Fibroblast of skin of left biceps (primary cell): ENCODE results near the gene HDHD2.
A peak's percentile ranks its signal among the peaks of the same experiment; 100 is the strongest.

Source experiments
- DNase-seq, 2 experiments: peaks; one replicate each; pipeline ENCODE4 v3.0.0-alpha.2; 2013; ENCODE audit warnings: low read depth in 2 of 2

HDHD2 gene

GRCh38 chr18:47146206-47146605, 4.1 kb downstream of the HDHD2 start:
- no peak for DNase-seq

- no peak for DNase-seq
These were observed 6.3 kb downstream of the HDHD2 start for GRCh38 chr18:47143899-47144485.

- DNase-seq: no peak
These were observed 7.1 kb downstream of the HDHD2 start for GRCh38 chr18:47143153-47143552.

GRCh38 chr18:47141289-47141688, 9.0 kb downstream of the HDHD2 start:
- no peak for DNase-seq

- DNase-seq: no peak
These were observed 29.2 kb downstream of the HDHD2 start for GRCh38 chr18:47121146-47121545.

- no peak for DNase-seq
These were observed 29.9 kb downstream of the HDHD2 start for GRCh38 chr18:47120428-47120827.

GRCh38 chr18:47118981-47119380, 31.3 kb downstream of the HDHD2 start:
- DNase-seq: no peak

GRCh38 chr18:47115205-47115604, 35.1 kb downstream of the HDHD2 start:
- no peak for DNase-seq

GRCh38 chr18:47113796-47114540, 36.3 kb downstream of the HDHD2 start:
- peak in 1 of 2 experiments; percentile 13 for DNase-seq

- no peak for DNase-seq
These were observed 39.6 kb downstream of the HDHD2 start for GRCh38 chr18:47110492-47111274.

GRCh38 chr18:47109720-47110119, 40.6 kb downstream of the HDHD2 start:
- DNase-seq: no peak

GRCh38 chr18:47108998-47109405, 41.3 kb downstream of the HDHD2 start:
- DNase-seq: no peak

GRCh38 chr18:47108373-47108772, 41.9 kb downstream of the HDHD2 start:
- no peak for DNase-seq

GRCh38 chr18:47100212-47100831, 50.0 kb downstream of the HDHD2 start:
- DNase-seq: peak in 1 of 2 experiments; percentile 9

- no peak for DNase-seq
These were observed 54.5 kb downstream of the HDHD2 start for GRCh38 chr18:47095810-47096209.

- no peak for DNase-seq
These were observed 62.6 kb downstream of the HDHD2 start for GRCh38 chr18:47087676-47088075.

GRCh38 chr18:47081578-47081977, 68.7 kb downstream of the HDHD2 start:
- no peak for DNase-seq

- no peak for DNase-seq
These were observed 69.4 kb downstream of the HDHD2 start for GRCh38 chr18:47080872-47081271.

GRCh38 chr18:47077111-47077510, 73.2 kb downstream of the HDHD2 start:
- DNase-seq: no peak

GRCh38 chr18:47075098-47075883, 75.0 kb downstream of the HDHD2 start:
- DNase-seq: no peak

GRCh38 chr18:47067648-47068047, 82.7 kb downstream of the HDHD2 start:
- no peak for DNase-seq

GRCh38 chr18:47063096-47063495, 87.2 kb downstream of the HDHD2 start:
- DNase-seq: no peak
